SHP77 (cell line): ENCODE results near the gene ZNF213.
"Not testable (repeated sequence)": the region's sequence is repeated elsewhere in the genome, so short reads cannot be mapped to it uniquely, and the experiment has no call there.

ENCODE experiments used
- DNase-seq, 2 experiments: peaks; one replicate each; lab custom pipeline; 2025; lab: John Stamatoyannopoulos, UW

Gene ZNF213

GRCh38 chr16:3170440-3171180 lies 35.8 kb downstream of the ZNF213 start:
- DNase-seq: no peak

GRCh38 chr16:3171181-3171854 lies 36.5 kb downstream of the ZNF213 start:
- DNase-seq: no peak

GRCh38 chr16:3171855-3172593 lies 37.2 kb downstream of the ZNF213 start:
- no peak for DNase-seq

- DNase-seq: peak; percentile 70
Observed at GRCh38 chr16:3173892-3174617, 39.2 kb downstream of the ZNF213 start.

- DNase-seq: no peak
Observed at GRCh38 chr16:3174618-3175148, 39.9 kb downstream of the ZNF213 start.

GRCh38 chr16:3175157-3176093 lies 40.6 kb downstream of the ZNF213 start:
- peak in 1 of 2 experiments; percentile 11 for DNase-seq

- DNase-seq: no peak
Observed at GRCh38 chr16:3179651-3180050, 44.8 kb downstream of the ZNF213 start.

GRCh38 chr16:3180445-3180878 lies 45.6 kb downstream of the ZNF213 start:
- DNase-seq: no peak

GRCh38 chr16:3182293-3182607 lies 47.4 kb downstream of the ZNF213 start:
- not testable (repeated sequence) for DNase-seq

GRCh38 chr16:3182608-3183444 lies 48.0 kb downstream of the ZNF213 start:
- DNase-seq: peak; percentile 12 to 23

- no peak for DNase-seq
Observed at GRCh38 chr16:3183445-3184139, 48.8 kb downstream of the ZNF213 start.

GRCh38 chr16:3186946-3187690 lies 52.3 kb downstream of the ZNF213 start:
- no peak for DNase-seq

- peak; percentile 49 to 54 for DNase-seq
Observed at GRCh38 chr16:3187798-3188674, 53.2 kb downstream of the ZNF213 start, which contains the start of gene OR1F1. OR1F1 (plus strand) TSS chr16:3188204.

GRCh38 chr16:3188675-3188924 lies 53.8 kb downstream of the ZNF213 start:
- DNase-seq: no peak

- peak; percentile 51 to 52 for DNase-seq
Observed at GRCh38 chr16:3188925-3189825, 54.3 kb downstream of the ZNF213 start.

GRCh38 chr16:3189869-3190268 lies 55.0 kb downstream of the ZNF213 start:
- no peak for DNase-seq

- no peak for DNase-seq
Observed at GRCh38 chr16:3190949-3191353, 56.1 kb downstream of the ZNF213 start.
